HEK293 (cell line): Measurements from ENCODE around the gene WNT16.
A peak's percentile ranks its signal among the peaks of the same experiment; 100 is the strongest.

Experiments used
- CTCF ChIP-seq: fragments of 450-650 bp; formaldehyde crosslinking; IDR thresholded peaks from 2 replicates; pipeline ENCODE4 v1.5.1; 2016; ENCODE audit warnings: missing biosample characterization, missing genetic modification characterization
- ELK4 ChIP-seq: IDR thresholded peaks from 2 replicates; pipeline ENCODE4 v1.6.1; 2011; ENCODE audit warnings: mild to moderate bottlenecking, low read depth, low read length, borderline replicate concordance
- PATZ1 ChIP-seq: fragments of 450-650 bp; formaldehyde crosslinking; IDR thresholded peaks from 2 replicates; pipeline ENCODE4 v1.5.1; 2016; ENCODE audit warnings: missing biosample characterization, missing genetic modification characterization
- SALL2 ChIP-seq: fragments of 450-650 bp; formaldehyde crosslinking; IDR thresholded peaks from 2 replicates; pipeline ENCODE4 v1.5.0; 2017; ENCODE audit warnings: missing biosample characterization, mild to moderate bottlenecking, missing genetic modification characterization, borderline replicate concordance
- TCF7L2 ChIP-seq: IDR thresholded peaks from 2 replicates; pipeline ENCODE4 v1.6.1; 2011; ENCODE audit warnings: low read depth, mild to moderate bottlenecking, inconsistent platforms, low read length, moderate library complexity, borderline replicate concordance
- ZNF274 ChIP-seq, 2 experiments: fragments of 200-500 bp in 1 of 2; fragments of 450-650 bp in 1 of 2; sonication (Bioruptor generic) in 1 of 2; formaldehyde crosslinking in 1 of 2; IDR thresholded peaks; 2 replicates each; pipeline versions ENCODE4 v1.5.1 to v1.6.1; 2014 to 2016; ENCODE audit warnings: borderline replicate concordance in 1 of 2, inconsistent platforms in 1 of 2, low read length in 1 of 2, missing biosample characterization in 1 of 2, missing genetic modification characterization in 1 of 2
- ZNF292 ChIP-seq: fragments of 450-650 bp; formaldehyde crosslinking; IDR thresholded peaks from 2 replicates; pipeline ENCODE4 v1.5.1; 2016; ENCODE audit warnings: low read depth, missing biosample characterization, missing genetic modification characterization, borderline replicate concordance
- ZNF623 ChIP-seq: fragments of 450-650 bp; formaldehyde crosslinking; IDR thresholded peaks from 2 replicates; pipeline ENCODE4 v1.5.1; 2016; ENCODE audit warnings: missing biosample characterization, missing genetic modification characterization
- ZNF76 ChIP-seq: fragments of 450-650 bp; formaldehyde crosslinking; IDR thresholded peaks from 2 replicates; pipeline ENCODE4; 2016; ENCODE audit warnings: low read depth, missing biosample characterization, missing genetic modification characterization, borderline replicate concordance
- TF ChIP-seq, protein P1 (sequence below): fragments of 450-650 bp; formaldehyde crosslinking; IDR thresholded peaks from 2 replicates; pipeline ENCODE4 v1.5.1; 2016; ENCODE audit warnings: missing biosample characterization, missing genetic modification characterization

DNA sequence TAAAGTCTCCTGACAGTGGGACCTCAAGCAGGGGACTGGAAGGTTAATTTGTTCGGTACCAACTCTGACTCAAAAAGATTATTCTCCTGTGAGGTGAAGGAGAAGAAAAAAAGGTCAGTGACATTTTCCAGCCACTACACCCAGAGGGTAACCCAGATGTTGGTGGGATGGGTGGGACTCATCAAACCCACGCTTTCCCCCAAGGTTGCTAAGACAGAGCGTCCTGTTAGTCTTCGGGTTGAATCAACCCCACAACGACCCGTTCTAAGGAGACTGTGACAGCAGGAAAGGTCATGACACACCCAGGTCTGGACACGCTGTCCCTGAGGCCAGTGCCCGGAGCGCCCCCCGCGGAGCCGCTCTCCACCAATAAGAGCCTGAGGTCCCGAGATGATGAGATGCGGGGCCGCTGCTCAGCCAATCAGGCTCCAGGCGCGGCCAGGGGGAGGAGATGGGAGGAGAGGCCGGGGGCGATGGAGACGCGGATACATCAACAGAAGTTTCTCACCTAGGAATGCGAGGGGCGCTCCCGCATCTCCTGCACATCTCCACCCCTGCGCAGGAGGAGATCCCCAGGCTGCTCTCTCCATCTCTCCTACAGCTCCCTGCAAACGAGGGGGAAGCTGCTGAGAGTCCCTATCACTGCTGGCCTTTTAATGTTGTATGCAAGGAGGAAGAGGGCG, at the start of gene WNT16:
- TF ChIP-seq, protein P1, sequence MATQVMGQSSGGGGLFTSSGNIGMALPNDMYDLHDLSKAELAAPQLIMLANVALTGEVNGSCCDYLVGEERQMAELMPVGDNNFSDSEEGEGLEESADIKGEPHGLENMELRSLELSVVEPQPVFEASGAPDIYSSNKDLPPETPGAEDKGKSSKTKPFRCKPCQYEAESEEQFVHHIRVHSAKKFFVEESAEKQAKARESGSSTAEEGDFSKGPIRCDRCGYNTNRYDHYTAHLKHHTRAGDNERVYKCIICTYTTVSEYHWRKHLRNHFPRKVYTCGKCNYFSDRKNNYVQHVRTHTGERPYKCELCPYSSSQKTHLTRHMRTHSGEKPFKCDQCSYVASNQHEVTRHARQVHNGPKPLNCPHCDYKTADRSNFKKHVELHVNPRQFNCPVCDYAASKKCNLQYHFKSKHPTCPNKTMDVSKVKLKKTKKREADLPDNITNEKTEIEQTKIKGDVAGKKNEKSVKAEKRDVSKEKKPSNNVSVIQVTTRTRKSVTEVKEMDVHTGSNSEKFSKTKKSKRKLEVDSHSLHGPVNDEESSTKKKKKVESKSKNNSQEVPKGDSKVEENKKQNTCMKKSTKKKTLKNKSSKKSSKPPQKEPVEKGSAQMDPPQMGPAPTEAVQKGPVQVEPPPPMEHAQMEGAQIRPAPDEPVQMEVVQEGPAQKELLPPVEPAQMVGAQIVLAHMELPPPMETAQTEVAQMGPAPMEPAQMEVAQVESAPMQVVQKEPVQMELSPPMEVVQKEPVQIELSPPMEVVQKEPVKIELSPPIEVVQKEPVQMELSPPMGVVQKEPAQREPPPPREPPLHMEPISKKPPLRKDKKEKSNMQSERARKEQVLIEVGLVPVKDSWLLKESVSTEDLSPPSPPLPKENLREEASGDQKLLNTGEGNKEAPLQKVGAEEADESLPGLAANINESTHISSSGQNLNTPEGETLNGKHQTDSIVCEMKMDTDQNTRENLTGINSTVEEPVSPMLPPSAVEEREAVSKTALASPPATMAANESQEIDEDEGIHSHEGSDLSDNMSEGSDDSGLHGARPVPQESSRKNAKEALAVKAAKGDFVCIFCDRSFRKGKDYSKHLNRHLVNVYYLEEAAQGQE = no peak
- TF ChIP-seq ZNF292 (no peak), SALL2 (tag by site-specific recombination) (no peak), PATZ1 (peak; percentile 26; the same call in 1 of the 2 replicates), TCF7L2 (no peak), ELK4 (no peak), CTCF (no peak), ZNF274 (IDR thresholded peaks at IDR 0.05; ENCODE audit: low read length) (no peak), ZNF274 (tag by site-specific recombination; IDR thresholded peaks at IDR 0.05; ENCODE audit: borderline replicate concordance) (no peak), ZNF76 (tag by site-specific recombination) (no peak), ZNF623 (no peak)
